ENCODE measurements around the gene OTOF.

OTOF gene

DNA sequence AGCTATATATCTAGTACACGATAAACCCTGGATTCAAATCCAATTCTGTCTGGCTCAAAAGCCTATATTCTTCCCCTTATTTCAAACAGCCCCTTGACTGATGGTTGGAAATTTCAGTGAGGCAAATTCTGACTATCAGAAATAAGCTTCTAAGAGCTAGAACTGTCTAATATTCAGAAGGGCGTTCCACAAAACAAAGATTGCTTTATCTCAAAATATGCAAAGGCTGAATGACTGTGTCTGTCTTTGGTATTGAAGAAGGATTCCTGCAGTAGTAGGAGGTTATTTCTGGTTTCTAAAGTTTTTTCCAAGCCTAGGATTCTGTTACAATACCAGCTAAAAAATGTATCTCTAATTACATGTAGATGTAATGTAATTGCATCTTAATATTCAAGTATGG lies 45.1 kb downstream of the OTOF start:
- Mint-ChIP-seq H3K27ac (no peak overlapping the region), H3K4me3 (no peak overlapping the region), H3K4me1 (no peaks in the 10 kb centered on the region), H3K9me3 (no peaks in the 10 kb centered on the region), H3K36me3 (ENCODE audit: low read depth) (no peaks in the 10 kb centered on the region), H3K27me3 (ENCODE audit: low read depth, poor library complexity) (peaks cover 7% of the 10 kb centered on the region)
- no peak for DNase-seq
- TF ChIP-seq, protein P1, sequence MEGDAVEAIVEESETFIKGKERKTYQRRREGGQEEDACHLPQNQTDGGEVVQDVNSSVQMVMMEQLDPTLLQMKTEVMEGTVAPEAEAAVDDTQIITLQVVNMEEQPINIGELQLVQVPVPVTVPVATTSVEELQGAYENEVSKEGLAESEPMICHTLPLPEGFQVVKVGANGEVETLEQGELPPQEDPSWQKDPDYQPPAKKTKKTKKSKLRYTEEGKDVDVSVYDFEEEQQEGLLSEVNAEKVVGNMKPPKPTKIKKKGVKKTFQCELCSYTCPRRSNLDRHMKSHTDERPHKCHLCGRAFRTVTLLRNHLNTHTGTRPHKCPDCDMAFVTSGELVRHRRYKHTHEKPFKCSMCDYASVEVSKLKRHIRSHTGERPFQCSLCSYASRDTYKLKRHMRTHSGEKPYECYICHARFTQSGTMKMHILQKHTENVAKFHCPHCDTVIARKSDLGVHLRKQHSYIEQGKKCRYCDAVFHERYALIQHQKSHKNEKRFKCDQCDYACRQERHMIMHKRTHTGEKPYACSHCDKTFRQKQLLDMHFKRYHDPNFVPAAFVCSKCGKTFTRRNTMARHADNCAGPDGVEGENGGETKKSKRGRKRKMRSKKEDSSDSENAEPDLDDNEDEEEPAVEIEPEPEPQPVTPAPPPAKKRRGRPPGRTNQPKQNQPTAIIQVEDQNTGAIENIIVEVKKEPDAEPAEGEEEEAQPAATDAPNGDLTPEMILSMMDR (IDR thresholded peaks at IDR 0.05), result no peak

DNA sequence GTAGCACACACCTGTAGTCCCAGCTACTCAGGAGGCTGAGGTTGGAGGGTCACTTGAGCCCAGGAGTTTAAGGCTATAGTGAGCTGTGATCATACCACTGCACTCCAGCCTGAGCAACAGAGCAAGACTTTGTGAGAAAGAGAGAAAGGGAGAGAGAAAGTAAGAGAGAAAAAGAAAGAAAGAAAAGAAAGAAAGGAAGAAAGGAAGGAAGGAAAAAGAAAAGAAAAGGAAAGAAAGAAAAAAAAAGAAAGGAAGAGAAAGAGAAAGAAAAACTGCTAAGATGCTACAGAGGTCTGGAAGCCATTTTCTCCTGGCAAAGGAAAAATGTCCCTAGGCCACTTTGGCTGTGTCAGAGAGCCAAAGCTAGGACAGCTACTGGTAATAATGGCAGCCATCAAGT lies 45.6 kb downstream of the OTOF start:
- no peak overlapping the region for H3K27ac Mint-ChIP-seq
- DNase-seq, result no peak
- TF ChIP-seq, protein P1 (IDR thresholded peaks at IDR 0.05), result no peak
- no peaks in the 10 kb centered on the region for H3K4me1 Mint-ChIP-seq
- peaks cover 7% of the 10 kb centered on the region for H3K27me3 Mint-ChIP-seq (ENCODE audit: low read depth, poor library complexity)
- H3K9me3 Mint-ChIP-seq, result no peaks in the 10 kb centered on the region
- H3K36me3 Mint-ChIP-seq (ENCODE audit: low read depth), result no peaks in the 10 kb centered on the region
- H3K4me3 Mint-ChIP-seq, result no peak overlapping the region

DNA sequence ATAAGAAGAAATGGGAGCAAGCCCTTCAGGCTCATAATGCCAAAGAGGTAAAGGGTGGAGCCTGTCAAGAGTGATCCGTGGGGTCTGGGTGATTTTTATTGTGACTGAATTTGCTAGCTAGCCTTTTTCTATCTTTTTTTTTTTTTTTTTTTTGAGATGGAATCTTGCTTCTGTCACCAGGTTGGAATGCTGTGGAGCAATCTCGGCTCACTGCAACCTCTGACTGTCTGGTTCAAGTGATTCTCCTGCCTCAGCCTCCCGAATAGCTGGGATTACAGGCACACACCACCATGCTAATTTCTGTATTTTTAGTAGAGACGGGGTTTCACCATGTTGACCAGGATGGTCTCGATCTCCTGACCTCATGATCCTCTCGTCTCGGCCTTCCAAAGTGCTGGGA lies 47.1 kb downstream of the OTOF start:
- no peak for DNase-seq
- no peaks in the 10 kb centered on the region for H3K4me1 Mint-ChIP-seq
- H3K27me3 Mint-ChIP-seq (ENCODE audit: low read depth, poor library complexity), result peaks cover 7% of the 10 kb centered on the region
- H3K9me3 Mint-ChIP-seq, result no peaks in the 10 kb centered on the region
- no peaks in the 10 kb centered on the region for H3K36me3 Mint-ChIP-seq (ENCODE audit: low read depth)
- TF ChIP-seq, protein P1 (IDR thresholded peaks at IDR 0.05), result no peak
- H3K4me3 Mint-ChIP-seq, result no peak overlapping the region
- no peak overlapping the region for H3K27ac Mint-ChIP-seq

DNA sequence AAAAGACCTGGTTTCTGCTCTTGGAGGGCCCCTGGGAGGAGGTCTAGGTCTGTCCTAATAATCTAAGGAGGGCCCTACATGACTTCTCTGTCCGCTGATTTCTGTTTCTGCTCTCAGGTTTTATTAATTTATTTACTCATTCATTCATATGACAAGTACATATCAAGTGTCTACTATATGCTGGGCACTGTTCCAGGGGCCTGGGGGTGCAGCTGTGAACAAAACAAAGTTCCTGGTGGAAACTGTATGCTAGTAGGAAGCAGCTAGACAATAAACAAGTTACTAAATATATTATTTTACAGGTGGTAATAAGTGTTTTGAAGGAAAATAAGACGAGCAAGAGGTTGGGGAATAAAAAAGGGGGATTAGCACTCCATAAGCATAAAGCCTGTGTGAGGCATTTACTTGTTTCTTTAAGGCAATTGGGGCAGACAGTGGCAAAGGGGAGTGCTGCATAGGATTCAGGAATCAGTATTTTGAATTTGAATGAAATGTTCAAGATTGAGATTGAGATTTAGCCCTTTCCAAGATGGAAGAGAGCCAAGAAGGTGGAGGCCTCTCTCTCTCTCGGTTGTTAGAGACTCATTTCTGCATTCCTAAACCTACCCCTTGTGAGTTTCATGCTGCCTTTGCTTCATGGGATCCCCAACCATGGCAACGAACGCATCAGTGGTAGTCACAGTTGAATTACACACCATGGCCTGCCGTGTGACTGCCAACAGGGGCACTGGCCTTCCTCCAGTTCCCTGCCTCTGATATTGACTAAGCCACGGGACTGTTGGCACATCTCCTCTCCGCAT lies 47.9 kb downstream of the OTOF start:
- Mint-ChIP-seq H3K4me1 (no peaks in the 10 kb centered on the region), H3K27ac (no peak overlapping the region), H3K9me3 (no peaks in the 10 kb centered on the region), H3K4me3 (no peak overlapping the region), H3K27me3 (ENCODE audit: low read depth, poor library complexity) (peaks cover 7% of the 10 kb centered on the region), H3K36me3 (ENCODE audit: low read depth) (no peaks in the 10 kb centered on the region)
- DNase-seq, result no peak
- TF ChIP-seq, protein P1 (IDR thresholded peaks at IDR 0.05), result no peak

DNA sequence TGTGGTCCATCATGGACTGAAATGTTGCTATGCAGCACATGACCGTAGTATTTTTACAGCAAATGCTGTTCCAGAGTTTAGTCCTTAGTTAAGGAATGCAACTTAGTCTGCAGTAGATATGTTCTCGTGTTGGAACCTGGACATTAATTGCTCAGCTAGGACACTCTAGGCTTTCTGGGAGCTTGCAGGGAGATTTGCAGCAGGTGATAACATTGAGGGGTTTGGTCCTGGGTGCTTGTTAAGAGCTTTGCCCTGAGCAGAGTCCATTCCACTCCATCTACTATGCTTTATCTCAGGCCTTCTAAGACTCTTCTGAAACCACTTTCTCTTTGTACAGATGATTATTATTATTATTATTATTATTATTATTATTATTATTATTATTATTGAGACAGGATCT lies 49.1 kb downstream of the OTOF start:
- no peaks in the 10 kb centered on the region for H3K9me3 Mint-ChIP-seq
- no peaks in the 10 kb centered on the region for H3K36me3 Mint-ChIP-seq (ENCODE audit: low read depth)
- DNase-seq, result no peak
- TF ChIP-seq, protein P1 (IDR thresholded peaks at IDR 0.05), result no peak
- peaks cover 7% of the 10 kb centered on the region for H3K27me3 Mint-ChIP-seq (ENCODE audit: low read depth, poor library complexity)
- H3K4me3 Mint-ChIP-seq, result no peak overlapping the region
- no peak overlapping the region for H3K27ac Mint-ChIP-seq
- no peaks in the 10 kb centered on the region for H3K4me1 Mint-ChIP-seq

DNA sequence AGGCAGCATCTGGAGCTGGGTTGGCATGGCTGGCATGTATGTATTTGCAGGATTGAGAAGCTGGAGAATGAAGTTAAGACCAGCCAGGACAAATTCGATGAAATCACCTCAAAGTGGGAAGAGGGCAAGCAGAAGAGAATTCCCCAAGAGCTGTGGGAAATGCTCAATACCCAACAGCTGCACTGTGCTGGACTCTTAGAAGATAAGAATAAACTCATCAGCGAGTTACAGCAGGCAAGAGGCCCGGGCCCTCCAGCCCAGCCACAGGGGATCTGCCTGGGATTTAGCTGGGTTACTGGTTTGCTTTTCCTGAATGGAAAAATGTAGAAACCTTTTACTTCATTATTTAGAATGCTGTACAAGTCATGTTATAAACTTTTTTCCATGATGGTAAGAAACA lies 53.7 kb downstream of the OTOF start:
- no peak overlapping the region for H3K4me3 Mint-ChIP-seq
- TF ChIP-seq, protein P1 (IDR thresholded peaks at IDR 0.05), result no peak
- peaks cover 8% of the 10 kb centered on the region for H3K4me1 Mint-ChIP-seq
- no peaks in the 10 kb centered on the region for H3K9me3 Mint-ChIP-seq
- no peak for DNase-seq
- H3K27ac Mint-ChIP-seq, result no peak overlapping the region
- no peaks in the 10 kb centered on the region for H3K36me3 Mint-ChIP-seq (ENCODE audit: low read depth)
- peaks cover 3% of the 10 kb centered on the region for H3K27me3 Mint-ChIP-seq (ENCODE audit: low read depth, poor library complexity)

Measured in nephron progenitor cell (in vitro differentiated cells).